CD14-positive monocyte (primary cell): ENCODE measurements around the gene CSH1. TPM values are rescaled to one million over a fixed set of nuclear protein-coding genes. Genes with fewer than 3 reads are reported as not detected.

Experiments used
- DNase-seq, 3 donors: peaks; one replicate each; pipeline ENCODE4 v3.0.0-alpha.2; 2011 to 2022
- H2AFZ ChIP-seq: 2 replicates; pipeline ENCODE4 v1.6.0; 2012; ENCODE audit warnings: mild to moderate bottlenecking, low read depth, low read length, inconsistent platforms; ENCODE audit not compliant: insufficient read depth, poor library complexity, severe bottlenecking
- H3K27ac ChIP-seq, 2 donors: 1 replicate in 1 of 2; 2 replicates in 1 of 2; pipeline ENCODE4 v1.5.1; 2012 to 2013; ENCODE audit warnings: low read length in 2 of 2, control low read depth in 1 of 2, inconsistent platforms in 1 of 2, low read depth in 1 of 2, mild to moderate bottlenecking in 1 of 2
- H3K27me3 ChIP-seq, 2 donors: one replicate each; pipeline versions ENCODE4 v1.6.0 to v1.6.1; 2011 to 2013; ENCODE audit warnings: low read length in 2 of 2; ENCODE audit not compliant: control insufficient read depth in 2 of 2, insufficient read depth in 2 of 2
- H3K36me3 ChIP-seq, 2 donors: replicated peaks in 1 of 2; 1 replicate in 1 of 2; 2 replicates in 1 of 2; pipeline versions ENCODE4 v1.5.1 to v1.6.1; 2012 to 2013; ENCODE audit warnings: low read length in 2 of 2, control low read depth in 1 of 2, inconsistent platforms in 1 of 2, mild to moderate bottlenecking in 1 of 2; ENCODE audit not compliant: insufficient read depth in 2 of 2, control insufficient read depth in 1 of 2
- H3K4me1 ChIP-seq, 2 donors: 1 replicate in 1 of 2; 2 replicates in 1 of 2; pipeline versions ENCODE4 v1.5.1 to v1.6.1; 2012 to 2013; ENCODE audit warnings: low read length in 2 of 2, control low read depth in 1 of 2, inconsistent platforms in 1 of 2, mild to moderate bottlenecking in 1 of 2, moderate library complexity in 1 of 2; ENCODE audit not compliant: insufficient read depth in 2 of 2, control insufficient read depth in 1 of 2
- H3K4me2 ChIP-seq: replicated peaks from 2 replicates; pipeline ENCODE3; 2012; ENCODE audit warnings: low read length, moderate library complexity, mild to moderate bottlenecking; ENCODE audit not compliant: poor library complexity, severe bottlenecking; ENCODE audit errors: extremely low read depth
- H3K4me3 ChIP-seq, 3 experiments: fragments of 200-600 bp in 1 of 3; sonication (generic) in 1 of 3; replicated peaks in 1 of 3; 1 replicate in 2 of 3; 2 replicates in 1 of 3; pipeline ENCODE4 v1.5.1; 2011 to 2013; ENCODE audit warnings: low read length in 3 of 3, mild to moderate bottlenecking in 3 of 3, control low read depth in 2 of 3, low read depth in 2 of 3, inconsistent platforms in 1 of 3, moderate library complexity in 1 of 3
- H3K79me2 ChIP-seq: 2 replicates; pipeline ENCODE4 v1.6.0; 2012; ENCODE audit warnings: mild to moderate bottlenecking, control low read depth, inconsistent platforms, low read length, moderate library complexity; ENCODE audit not compliant: insufficient read depth
- H3K9ac ChIP-seq: 2 replicates; pipeline ENCODE4 v1.6.0; 2017; ENCODE audit warnings: low read length, mild to moderate bottlenecking; ENCODE audit not compliant: insufficient read depth, poor library complexity, severe bottlenecking
- H3K9me3 ChIP-seq, 2 donors: replicated peaks in 1 of 2; 1 replicate in 1 of 2; 2 replicates in 1 of 2; pipeline versions ENCODE4 v1.5.1 to v1.6.1; 2012 to 2013; ENCODE audit warnings: low read length in 2 of 2, control low read depth in 1 of 2; ENCODE audit not compliant: control insufficient read depth in 1 of 2, insufficient read depth in 1 of 2
- H4K20me1 ChIP-seq: 2 replicates; pipeline ENCODE4 v1.6.0; 2012; ENCODE audit warnings: mild to moderate bottlenecking, low read length, control low read depth, moderate library complexity; ENCODE audit not compliant: insufficient read depth
- H3K27ac Mint-ChIP-seq, 7 donors: one replicate each; pipeline ENCODE4 v1.8.0; 2020; ENCODE audit warnings: mild to moderate bottlenecking in 7 of 7, mixed read lengths in 7 of 7, moderate library complexity in 6 of 7, inconsistent platforms in 2 of 7
- H3K27me3 Mint-ChIP-seq, 3 donors: one replicate each; pipeline ENCODE4 v1.8.0; 2021 to 2022; ENCODE audit warnings: low read depth in 3 of 3, mild to moderate bottlenecking in 3 of 3, mixed read lengths in 3 of 3, moderate library complexity in 3 of 3, inconsistent platforms in 1 of 3
- H3K36me3 Mint-ChIP-seq, 2 donors: one replicate each; pipeline ENCODE4 v1.8.0; 2020; ENCODE audit warnings: mixed read lengths in 2 of 2, inconsistent platforms in 1 of 2, mild to moderate bottlenecking in 1 of 2
- H3K4me1 Mint-ChIP-seq: one replicate; pipeline ENCODE4 v1.8.0; 2020; ENCODE audit warnings: mild to moderate bottlenecking, mixed read lengths
- H3K4me3 Mint-ChIP-seq, 2 donors: one replicate each; pipeline ENCODE4 v1.8.0; 2020; ENCODE audit warnings: mild to moderate bottlenecking in 2 of 2, mixed read lengths in 2 of 2, moderate library complexity in 1 of 2
- H3K9me3 Mint-ChIP-seq, 7 donors: one replicate each; pipeline ENCODE4 v1.8.0; 2020 to 2022; ENCODE audit warnings: mixed read lengths in 7 of 7, mild to moderate bottlenecking in 6 of 7, moderate library complexity in 6 of 7, inconsistent platforms in 2 of 7
- CTCF ChIP-seq: fragments of 200-600 bp; IDR thresholded peaks from one replicate; pipeline ENCODE4 v1.8.0; 2022; ENCODE audit warnings: antibody characterized with exemption, mild to moderate bottlenecking
- WGBS: methylation state at CpG from one replicate; pipeline ENCODE4 v1.1.5; 2013; ENCODE audit warnings: missing lambda C conversion rate; ENCODE audit not compliant: insufficient coverage; 5-methylcytosine and 5-hydroxymethylcytosine counted together
- intact Hi-C, 2 donors: fragments of 100-400 bp; cut with micrococcal nuclease; formaldehyde crosslinking; loops; one replicate each; pipeline versions ENCODE4 v1.15.0 to v1.15.1; 2023
- polyA plus RNA-seq, 3 donors: library from polyadenylated mRNA; depleted of rRNA in 1 of 3; unstranded in 2 of 3; stranded (reverse) in 1 of 3; fragments of 300-500 nt in 2 of 3; fragments of >200 nt in 1 of 3; fragmentation: Illumina TruSeq in 2 of 3; gene quantifications; 1 replicate in 2 of 3; 2 replicates in 1 of 3; pipeline ENCODE4 v1.2.3, GENCODE V29; 2012 to 2021

The CSH1 gene
- polyA plus RNA-seq, 3 donors, result not detected

- Histone ChIP-seq H3K4me1 (peaks cover 9 to 10% of the 10 kb centered on the region in 2 donors), H3K9ac (no peak overlapping the region), H3K4me3 (no peak overlapping the region), H3K27ac (no peak overlapping the region), H3K79me2 (no peaks in the 10 kb centered on the region), H3K4me2 (no peak overlapping the region), H3K27me3 (no peaks in the 10 kb centered on the region), H3K36me3 (no peaks in the 10 kb centered on the region), H2AFZ (no peak overlapping the region), H3K9me3 (no peaks in the 10 kb centered on the region), H4K20me1 (no peaks in the 10 kb centered on the region)
- H3K36me3 Mint-ChIP-seq, result no peaks in the 10 kb centered on the region
- WGBS, result 97% methylated on average over 20 of the region's 21 CpGs
- DNase-seq, result no peak
- peaks cover 12% of the 10 kb centered on the region for H3K4me1 Mint-ChIP-seq
- intact Hi-C loops, result no loop called here
- peaks cover 2 to 3% (median 3%) of the 10 kb centered on the region in 3 donors for H3K27me3 Mint-ChIP-seq
- no peak overlapping the region for H3K27ac Mint-ChIP-seq
- H3K9me3 Mint-ChIP-seq, result peaks cover 0 to 1% (median 0%) of the 10 kb centered on the region in 7 donors
- no peak for TF ChIP-seq CTCF
- H3K4me3 Mint-ChIP-seq, result no peak overlapping the region
Measured at GRCh38 chr17:63942309-63942985, 46.1 kb upstream of the CSH1 start.

GRCh38 chr17:63941751-63942150, 45.4 kb upstream of the CSH1 start:
- 95% methylated on average over 23 of the region's 23 CpGs for WGBS
- peaks cover 12% of the 10 kb centered on the region for H3K4me1 Mint-ChIP-seq
- TF ChIP-seq CTCF, result no peak

More at GRCh38 chr17:63941751-63942150, 45.4 kb upstream of the CSH1 start:
- Histone ChIP-seq H4K20me1 (no peaks in the 10 kb centered on the region), H3K79me2 (no peaks in the 10 kb centered on the region), H3K4me3 (no peak overlapping the region), H2AFZ (no peak overlapping the region), H3K27me3 (no peaks in the 10 kb centered on the region), H3K4me2 (no peak overlapping the region), H3K9me3 (no peaks in the 10 kb centered on the region), H3K4me1 (peaks cover 9 to 10% of the 10 kb centered on the region in 2 donors), H3K9ac (no peak overlapping the region), H3K27ac (no peak overlapping the region), H3K36me3 (no peaks in the 10 kb centered on the region)
- intact Hi-C loops, result no loop called here
- Mint-ChIP-seq H3K4me3 (no peak overlapping the region), H3K27me3 (peaks cover 2 to 3% (median 3%) of the 10 kb centered on the region in 3 donors), H3K9me3 (peaks cover 0 to 1% (median 0%) of the 10 kb centered on the region in 7 donors), H3K27ac (no peak overlapping the region), H3K36me3 (no peaks in the 10 kb centered on the region)
- no peak for DNase-seq
